HG02642 (cell line): Measurements from ENCODE around the gene DCTN4.
"Not testable (repeated sequence)": the region's sequence is repeated elsewhere in the genome, so short reads cannot be mapped to it uniquely, and the experiment has no call there.

ENCODE experiments used
- ATAC-seq: cut with Tn5 transposase; IDR thresholded peaks from one replicate; pipeline ENCODE4 v1.9.1; 2021; ENCODE audit warnings: mild to moderate bottlenecking; ENCODE audit not compliant: unreplicated experiment, poor library complexity

Gene DCTN4

DNA sequence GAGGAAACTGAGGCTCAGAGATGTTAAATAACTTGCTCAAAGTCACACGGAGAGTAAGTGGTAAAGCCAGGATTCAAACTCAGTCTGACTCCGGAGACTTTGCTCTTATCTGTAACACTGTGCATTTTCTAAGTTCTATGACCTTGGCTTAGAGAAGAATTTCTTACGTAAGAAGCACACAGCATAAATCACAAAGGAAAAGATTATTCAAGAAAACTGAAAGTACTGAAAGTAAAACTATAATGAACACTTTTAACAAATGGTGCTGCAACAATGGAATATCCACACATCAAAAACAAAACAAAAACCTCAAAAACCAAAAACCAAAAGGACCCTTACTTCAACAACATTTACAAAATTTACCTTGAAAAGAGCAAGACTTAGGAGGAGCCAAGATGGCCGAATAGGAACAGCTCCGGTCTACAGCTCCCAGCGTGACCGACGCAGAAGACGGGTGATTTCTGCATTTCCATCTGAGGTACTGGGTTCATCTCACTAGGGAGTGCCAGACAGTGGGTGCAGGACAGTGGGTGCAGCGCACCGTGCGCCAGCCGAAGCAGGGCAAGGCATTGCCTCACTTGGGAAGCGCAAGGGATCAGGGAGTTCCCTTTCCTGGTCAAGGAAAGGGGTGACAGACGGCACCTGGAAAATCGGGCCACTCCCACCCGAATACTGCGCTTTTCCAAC, 16.2 kb downstream of the DCTN4 start:
- ATAC-seq, result not testable (repeated sequence)

GRCh38 chr5:150740992-150741391, 17.8 kb downstream of the DCTN4 start:
- no peak for ATAC-seq

- ATAC-seq, result no peak
Measured at GRCh38 chr5:150738862-150739261, 20.0 kb downstream of the DCTN4 start.

DNA sequence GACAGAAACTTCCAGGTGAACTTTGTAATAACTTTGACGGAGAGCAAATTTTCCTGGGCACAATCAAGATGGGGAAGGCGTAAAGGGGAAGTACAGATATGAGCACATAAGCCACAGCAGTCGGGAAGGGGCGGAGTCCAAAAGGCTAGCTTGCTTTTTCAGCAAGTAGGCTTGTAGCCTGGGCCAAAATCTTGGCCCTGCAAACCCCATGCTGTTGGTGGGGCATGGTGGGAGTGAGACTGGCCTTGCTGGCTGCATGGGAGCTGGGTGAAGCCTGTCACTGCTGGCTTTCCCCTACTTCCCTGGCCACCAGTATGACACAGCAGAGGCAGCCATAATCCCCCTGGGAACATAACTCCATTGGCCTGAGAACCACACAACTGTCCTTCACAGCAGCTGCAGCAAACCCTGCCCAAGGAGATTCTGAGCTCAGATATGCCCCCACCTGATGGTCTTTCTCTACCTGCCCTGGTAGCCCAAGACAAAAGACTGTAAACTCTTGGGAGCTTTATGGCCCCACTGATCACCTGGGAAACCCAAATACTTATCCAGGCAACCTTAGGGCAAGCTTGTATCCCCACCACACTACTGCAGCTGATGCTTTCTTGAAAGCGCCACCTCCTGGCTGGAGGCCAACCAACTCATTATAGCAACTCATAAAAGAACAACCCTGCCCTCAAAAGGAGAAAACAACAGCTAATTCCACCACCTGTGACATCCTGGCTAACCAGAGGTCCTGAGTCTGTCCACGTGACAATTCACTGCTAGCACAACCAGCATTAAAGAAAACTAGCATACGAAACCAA, 24.0 kb downstream of the DCTN4 start:
- peak; percentile 56 for ATAC-seq

DNA sequence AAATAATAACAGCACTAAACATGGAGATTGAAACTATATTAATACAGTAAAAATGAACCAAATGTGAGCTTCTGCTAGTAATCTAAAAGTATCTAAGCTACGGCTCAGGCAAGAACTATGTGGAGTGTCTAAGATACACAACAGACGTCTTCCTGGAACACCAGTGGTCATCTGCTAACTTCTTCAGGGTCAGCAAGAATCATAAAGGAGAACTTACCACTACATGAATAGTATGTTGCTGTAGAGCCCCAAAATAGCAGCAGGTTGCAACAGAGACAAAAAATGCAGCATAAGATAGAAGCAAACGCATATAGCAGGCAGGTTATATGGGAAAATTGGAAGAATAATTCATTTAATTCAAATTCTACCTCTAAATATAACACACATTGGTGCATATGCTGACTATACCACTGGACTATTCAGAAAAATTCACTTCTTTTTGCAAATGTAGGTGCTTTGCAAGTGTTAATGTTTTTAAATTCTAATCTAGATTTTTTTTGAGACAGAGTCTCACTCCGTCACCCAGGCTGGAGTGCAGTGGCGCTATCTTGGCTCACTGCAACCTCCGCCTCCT, 27.1 kb downstream of the DCTN4 start:
- ATAC-seq, result no peak

GRCh38 chr5:150729859-150730258, 29.0 kb downstream of the DCTN4 start:
- ATAC-seq, result no peak

- ATAC-seq, result no peak
Measured at GRCh38 chr5:150723845-150724244, 35.0 kb downstream of the DCTN4 start.

DNA sequence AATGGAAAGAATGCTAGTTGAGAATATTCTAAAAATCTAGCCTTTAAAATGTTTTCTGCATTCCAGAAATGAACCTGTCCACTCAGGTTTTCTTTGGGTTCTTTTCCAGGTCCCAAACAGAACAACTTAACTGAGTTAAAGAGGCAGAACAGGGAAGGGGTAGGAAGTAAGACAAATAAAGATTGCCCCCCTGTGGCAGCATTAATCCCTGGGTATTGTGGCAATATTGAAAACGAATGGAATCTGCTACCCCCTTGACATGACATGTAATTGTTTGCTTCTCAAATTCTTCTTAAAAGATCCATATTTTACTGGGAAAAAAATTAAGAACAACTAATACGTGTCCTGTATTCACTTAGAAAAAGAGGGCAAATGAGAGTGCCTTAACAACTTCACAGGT, 48.7 kb downstream of the DCTN4 start:
- ATAC-seq, result no peak

DNA sequence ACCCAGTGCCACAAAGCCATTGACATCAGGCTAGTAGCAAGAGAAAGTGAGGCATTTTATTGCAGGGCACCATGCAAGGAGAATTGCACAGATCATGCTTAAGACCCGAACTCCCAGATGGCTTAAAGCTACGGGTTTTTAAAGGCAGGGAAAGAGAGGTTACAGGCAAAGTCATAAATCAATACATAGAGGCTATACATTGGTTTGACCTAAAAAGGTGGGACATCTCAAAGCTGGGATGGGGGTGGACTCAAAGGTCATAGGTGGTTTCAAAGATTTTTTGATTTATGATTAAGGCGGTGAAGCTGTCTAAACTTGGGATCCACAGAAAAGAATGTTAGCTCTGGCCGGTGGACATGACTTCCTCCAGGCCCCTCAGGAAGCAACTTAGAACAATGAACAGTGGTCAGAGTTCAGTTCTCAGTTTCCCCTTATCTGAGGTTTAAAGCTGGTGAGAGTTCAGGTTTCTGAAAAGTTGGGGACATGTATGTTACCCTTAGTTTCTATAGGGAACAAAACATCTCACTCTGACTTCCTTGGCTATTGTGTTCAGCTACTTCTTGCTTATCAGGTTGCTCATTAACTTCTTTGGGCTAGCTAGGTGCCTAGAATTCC, 51.9 kb downstream of the DCTN4 start:
- no peak for ATAC-seq

GRCh38 chr5:150703762-150704161, 55.1 kb downstream of the DCTN4 start:
- no peak for ATAC-seq

- ATAC-seq, result peak; percentile 98
Measured at GRCh38 chr5:150700594-150701377, 58.0 kb downstream of the DCTN4 start, which contains the start of gene RBM22. TSS of gene RBM22 (minus strand) at chr5:150701062. CDS start at chr5:150700985, 77 bp downstream.

DNA sequence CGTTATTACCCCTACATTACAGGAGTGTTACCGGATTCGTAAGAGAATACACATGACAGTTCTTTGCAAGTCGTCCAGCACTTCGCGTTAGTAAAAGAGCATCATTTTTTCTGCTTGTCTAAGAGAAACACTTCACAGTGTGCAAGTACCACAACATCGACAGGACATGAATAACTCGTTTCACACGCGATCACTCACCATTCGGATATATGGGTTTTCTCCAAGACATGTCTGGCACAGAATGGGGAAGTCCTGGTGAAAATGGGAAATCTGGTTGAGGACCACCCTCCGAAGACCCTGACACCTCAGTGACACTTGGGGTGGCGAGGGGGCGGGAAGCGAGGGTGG, 58.6 kb downstream of the DCTN4 start:
- ATAC-seq, result no peak

DNA sequence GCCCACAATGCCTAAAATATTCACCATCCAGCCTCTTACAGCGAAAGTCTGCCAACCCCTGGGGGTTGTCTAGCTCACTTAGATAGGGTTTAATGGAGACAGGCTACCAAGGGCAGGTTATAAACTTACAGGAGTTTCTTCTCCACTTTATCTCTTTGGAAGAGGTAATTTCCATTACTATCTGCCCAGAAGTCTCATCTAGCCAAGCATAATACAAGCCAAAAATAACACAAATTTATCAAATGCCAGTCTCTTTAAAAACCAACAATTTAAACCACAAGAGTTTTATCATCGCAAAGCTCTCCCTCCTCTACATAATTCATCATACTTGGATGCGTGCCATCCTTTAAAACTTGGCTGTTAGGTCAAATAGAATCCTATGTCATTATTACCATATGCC, 64.2 kb downstream of the DCTN4 start:
- ATAC-seq, result no peak

DNA sequence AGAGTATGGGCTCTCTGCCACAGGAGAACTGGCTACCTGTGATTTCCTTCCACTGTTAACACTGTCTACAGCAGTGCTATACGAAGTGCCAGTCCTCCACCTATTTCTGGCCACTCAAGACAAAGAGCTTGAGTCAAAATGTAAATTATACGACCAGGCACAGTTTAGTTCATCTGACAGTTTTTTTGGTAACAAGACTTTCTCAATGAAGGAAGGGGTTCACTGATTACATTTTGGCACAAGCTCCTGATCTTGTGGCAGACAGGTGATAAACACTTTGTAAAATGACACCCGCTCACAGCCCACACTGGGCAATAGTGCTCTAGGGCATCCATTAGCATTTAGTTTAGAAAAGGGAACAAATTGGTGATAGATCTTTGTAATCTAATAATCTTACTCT, 66.5 kb downstream of the DCTN4 start:
- ATAC-seq, result no peak

DNA sequence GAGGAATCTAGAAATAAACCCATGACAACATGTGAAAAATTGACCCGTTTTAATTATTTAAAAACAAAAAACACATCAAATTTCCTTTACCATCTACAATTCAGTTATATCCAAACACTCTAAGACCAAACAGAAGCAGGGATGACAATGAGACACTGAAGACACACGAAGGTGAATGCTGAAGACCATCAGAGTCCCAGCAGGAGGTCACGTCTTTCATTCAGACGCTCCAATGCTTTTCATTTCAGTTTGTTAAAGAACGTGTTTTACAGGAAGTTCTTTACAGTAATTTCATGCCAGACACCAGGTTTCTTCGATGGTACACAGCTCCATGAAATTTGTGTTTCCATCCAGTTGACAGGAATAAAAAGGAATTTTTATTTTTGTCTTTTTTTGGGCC, 68.1 kb downstream of the DCTN4 start:
- no peak for ATAC-seq

- no peak for ATAC-seq
Measured at GRCh38 chr5:150689120-150689519, 69.7 kb downstream of the DCTN4 start.

GRCh38 chr5:150676578-150676977, 82.2 kb downstream of the DCTN4 start:
- ATAC-seq, result no peak

- ATAC-seq, result no peak
Measured at GRCh38 chr5:150675069-150675468, 83.7 kb downstream of the DCTN4 start.

DNA sequence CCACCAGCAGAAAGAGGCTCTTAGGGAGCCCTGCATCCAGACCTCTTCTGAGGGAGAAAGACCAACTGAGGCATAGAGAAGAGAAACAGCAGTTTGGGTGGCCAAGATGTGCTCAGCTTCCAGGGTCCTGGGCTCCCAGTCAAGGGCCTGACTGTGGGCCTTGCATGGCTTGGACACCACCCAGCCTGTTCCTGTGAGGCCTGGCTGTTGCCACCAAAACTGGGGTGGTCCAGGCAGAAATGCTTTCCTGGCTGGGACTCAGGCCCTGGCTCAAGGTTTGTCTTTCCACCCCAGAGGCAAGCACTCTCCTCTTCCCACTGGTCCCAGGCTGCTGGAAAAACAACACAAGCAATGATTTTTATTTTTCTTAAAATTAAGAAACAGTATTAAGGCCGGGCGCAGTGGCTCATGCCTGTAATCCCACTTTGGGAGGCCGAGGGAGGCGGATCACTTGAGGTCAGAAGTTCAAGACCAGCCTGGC, 84.4 kb downstream of the DCTN4 start:
- no peak for ATAC-seq

- no peak for ATAC-seq
Measured at GRCh38 chr5:150672884-150673275, 85.9 kb downstream of the DCTN4 start.
